Stimulated activated CD4-positive, alpha-beta T cell treated with anti-CD3 and anti-CD28 coated beads, Interleukin-1b, Interleukin-23, amount 100 ng/mL, for 4 hours (primary cell): ENCODE results near the gene FAM3B.

Experiments used
- DNase-seq, 2 donors: peaks; one replicate each; pipeline ENCODE4 v3.0.0-alpha.2; 2020; ENCODE audit warnings: low read depth in 2 of 2

Gene FAM3B

GRCh38 chr21:41398251-41398650 is 81.7 kb downstream of the FAM3B start:
- DNase-seq: no peak

- no peak for DNase-seq
These were observed 82.2 kb downstream of the FAM3B start for GRCh38 chr21:41398831-41399230.

- no peak for DNase-seq
These were observed 82.7 kb downstream of the FAM3B start for GRCh38 chr21:41399246-41399800.

- no peak for DNase-seq
These were observed 85.6 kb downstream of the FAM3B start for GRCh38 chr21:41402231-41402630.

GRCh38 chr21:41402796-41403195 is 86.2 kb downstream of the FAM3B start:
- no peak for DNase-seq

GRCh38 chr21:41403331-41403730 is 86.7 kb downstream of the FAM3B start:
- no peak for DNase-seq

- no peak for DNase-seq
These were observed 87.4 kb downstream of the FAM3B start for GRCh38 chr21:41403966-41404365.

- no peak for DNase-seq
These were observed 88.7 kb downstream of the FAM3B start for GRCh38 chr21:41405321-41405720.

- DNase-seq: no peak
These were observed 89.7 kb downstream of the FAM3B start for GRCh38 chr21:41406340-41406739.
